ENCODE measurements around the gene SMIM24.
"Not testable (repeated sequence)": the region's sequence is repeated elsewhere in the genome, so short reads cannot be mapped to it uniquely, and the experiment has no call there.

Gene SMIM24

DNA sequence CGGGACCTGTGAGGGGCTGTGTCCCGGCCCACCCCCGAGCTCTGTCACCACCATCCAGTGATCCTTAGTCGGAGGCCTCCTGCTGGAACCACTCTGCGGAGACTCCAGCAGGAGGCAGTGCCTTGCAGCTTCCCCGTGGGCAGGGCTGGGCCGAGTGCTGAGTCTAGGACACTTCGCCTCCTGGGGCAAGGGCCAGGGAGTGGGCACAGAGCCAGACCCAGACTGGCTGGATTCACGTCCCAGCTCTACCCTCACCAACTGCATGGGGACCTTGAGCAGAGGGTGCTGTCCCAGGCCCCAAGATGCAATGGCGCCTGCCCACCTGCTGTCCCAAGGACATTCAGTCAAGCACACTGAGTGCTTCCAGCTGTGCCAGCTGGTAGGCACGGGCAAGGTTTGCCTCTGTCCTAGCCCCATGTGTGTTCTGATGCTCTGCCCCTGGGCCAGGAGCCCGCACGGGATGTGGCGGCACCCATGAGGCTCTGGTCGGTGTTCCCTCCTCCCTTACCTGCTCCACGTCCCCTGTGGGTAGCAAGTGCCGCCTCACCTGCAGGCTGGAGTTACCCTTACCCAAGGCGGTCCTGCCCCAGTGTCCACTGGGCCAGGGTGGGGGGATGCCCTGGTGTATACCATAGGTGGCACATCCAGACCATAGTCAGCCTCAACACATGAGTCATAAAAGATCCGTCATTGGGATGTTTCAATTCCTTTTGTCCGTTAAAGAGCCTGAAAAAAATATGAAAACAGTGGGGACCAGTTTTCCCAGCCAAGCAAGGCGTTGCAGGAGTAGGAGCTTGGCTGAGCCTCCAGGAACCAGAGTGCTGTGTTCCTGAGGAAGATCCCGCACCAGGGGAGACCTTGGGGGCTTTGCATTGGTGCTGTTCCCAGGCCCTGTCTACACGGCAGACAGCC, 33.2 kb upstream of the SMIM24 start:
- DNase-seq: no peak

DNA sequence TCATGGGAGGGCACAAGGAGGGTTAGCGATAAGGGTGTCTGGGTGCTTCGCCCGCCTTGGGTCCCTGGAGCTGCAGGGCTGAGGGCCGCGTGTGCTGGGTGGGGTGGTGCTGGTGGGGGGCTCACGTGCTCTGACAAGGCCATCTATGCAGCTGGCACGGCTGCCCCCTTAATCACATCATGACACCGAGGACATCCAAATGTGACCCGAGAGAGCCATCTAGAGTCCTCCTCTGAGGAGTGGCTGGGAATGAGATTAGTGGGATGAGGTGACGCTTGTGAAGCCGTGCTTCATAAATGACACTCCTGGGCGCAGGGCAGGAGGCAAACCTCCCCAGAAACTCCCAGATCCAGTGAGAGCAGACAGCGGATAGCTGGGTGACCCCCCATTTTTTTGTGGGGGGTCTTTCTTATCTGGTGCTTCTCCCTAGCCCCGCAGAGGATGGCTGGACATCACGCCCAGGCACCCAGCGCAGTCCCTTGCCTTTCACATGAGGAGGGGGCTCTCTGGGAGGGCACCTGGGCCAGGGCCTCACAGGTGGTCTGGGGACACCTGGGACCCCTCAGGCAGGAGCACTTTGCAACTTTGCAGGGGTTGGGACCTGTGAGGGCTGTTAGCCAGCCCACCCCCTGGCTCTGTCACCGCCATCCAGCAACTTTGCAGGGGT, 32.4 kb upstream of the SMIM24 start:
- DNase-seq: no peak

DNA sequence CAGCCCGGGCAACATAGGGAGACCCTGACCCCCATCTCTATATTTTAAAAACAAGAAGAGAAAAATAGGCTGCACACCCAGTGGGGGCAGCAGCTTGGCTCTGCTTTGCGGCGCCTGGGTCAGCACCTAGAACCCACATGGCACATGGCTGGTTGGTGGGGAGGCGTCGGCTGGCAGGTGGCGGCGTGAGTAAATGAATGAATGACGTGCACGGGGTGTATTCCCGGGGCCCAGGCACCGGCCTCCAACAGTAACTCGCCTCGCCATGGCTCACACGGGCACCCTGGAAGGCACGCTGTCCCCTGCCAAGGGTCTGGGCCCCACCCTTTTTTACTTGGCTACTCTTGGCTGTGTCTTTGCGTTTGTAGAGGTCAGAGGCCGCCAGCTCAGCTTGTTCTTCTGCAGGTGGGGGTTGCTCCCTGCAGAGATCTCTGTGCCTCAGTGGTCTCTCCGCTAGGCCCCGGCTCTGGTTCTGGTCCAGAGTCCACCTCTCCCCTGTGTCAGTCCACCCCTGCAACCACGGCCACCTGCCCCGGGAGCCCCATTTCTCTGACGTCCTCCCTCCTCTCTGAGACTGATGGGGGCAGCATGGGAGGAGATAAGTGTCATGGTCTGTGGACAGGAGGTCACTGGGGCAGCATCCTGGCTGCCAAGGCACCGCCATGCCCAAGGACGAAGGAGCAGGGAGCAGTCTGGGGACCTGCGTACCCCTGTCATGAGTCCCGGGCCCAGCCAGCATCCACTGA, 31.4 kb upstream of the SMIM24 start:
- no peak for DNase-seq

DNA sequence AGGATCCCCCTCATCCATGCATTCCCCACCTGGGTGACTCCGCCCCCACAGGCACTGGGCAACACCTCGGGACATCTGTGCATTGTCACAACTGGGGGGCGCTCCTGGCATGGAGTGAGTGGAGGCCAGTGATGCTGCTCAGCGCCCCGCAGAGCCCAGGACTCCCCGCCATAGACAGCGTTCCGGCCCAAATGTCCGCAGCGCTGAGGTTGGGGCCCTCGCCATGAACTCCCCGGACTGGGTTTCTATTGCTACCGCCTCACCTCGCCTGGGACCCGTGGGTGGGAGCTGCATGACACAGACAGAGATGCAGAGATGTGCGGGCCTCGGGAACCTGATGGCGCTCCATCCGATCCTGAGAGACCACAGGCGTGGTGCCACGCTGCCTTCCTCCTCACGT, 30.4 kb upstream of the SMIM24 start:
- DNase-seq: no peak

DNA sequence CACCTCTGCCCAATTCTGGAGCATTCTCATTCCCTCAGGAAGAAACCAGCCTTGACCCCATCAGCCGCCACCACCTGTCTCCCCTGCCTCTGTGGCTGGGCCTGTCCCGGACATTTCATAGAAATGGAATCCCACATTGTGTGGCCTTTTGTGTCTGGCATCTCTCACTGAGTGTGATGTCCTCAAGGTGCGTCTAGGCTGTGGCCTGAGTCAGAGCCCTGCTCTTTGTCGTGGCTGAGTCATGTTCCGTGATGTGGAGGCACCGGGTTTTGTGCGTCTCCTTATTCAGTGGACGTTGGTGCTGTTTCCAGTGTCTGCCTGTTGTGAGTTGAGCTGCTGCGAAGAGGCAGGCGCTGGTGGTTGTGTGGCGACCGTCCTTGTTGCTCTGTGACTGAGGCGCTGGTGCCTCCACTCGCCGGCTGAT, 29.3 kb upstream of the SMIM24 start:
- DNase-seq: no peak

DNA sequence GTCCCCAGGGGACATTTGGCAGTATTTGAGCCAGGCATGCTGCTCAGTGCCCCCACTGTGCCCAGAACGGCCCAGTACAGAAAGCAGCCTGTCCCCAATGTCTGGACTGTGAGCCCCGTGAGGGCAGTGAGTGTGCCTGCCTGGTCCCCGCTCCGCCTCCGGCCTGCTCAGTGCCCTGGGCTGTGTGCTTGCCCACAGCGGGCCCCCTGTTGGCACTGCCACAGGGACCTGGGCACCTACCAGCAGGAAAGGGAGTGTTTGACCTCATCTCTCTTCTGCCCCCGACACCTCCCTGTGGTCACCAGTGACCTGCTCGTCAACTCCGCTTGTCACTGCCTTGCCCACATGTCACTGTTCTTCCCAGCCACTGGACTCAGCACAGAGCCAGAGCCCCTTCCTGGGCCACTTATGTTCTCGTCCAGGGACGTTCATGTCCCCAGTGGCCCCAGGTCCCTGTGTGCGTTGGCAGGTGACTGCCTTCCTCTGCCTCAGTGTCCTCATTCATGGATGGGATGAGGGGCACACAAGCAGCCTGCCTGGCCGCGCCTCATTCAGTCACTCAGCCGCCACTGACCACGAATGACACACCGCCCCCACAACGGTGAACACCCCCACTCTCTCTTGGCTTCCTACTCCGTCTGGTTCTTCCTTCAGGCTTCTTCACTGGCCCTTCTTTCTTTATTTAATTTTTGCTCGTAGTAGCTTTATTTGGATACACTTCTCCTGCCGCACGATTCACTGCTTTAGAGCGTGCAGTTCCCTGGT, 28.6 kb upstream of the SMIM24 start:
- DNase-seq: no peak

DNA sequence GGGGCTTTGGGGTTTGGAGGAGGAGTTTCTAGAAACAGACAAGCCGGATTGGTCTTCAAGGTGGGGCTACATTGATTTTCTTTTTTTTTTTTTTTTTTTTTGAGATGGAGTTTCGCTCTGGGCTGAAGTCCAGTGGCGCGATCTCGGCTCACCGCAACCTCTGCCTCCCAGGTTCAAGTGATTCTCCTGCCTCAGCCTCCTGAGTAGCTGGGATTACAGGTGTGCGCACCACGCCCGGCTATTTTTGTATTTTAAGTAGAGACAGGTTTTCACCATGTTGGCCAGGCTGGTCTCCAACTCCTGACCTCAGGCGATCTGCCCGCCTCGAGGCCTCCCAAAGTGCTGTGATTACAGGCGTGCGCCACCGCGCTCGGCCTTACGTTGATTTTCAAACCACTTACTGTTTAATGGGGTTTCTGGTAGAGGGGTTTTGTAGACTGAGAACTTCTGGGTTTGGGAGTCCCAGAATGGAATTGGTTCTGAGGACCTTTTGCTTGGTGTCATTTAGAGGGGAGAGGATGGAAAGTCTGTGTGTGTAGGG, 27.9 kb upstream of the SMIM24 start:
- not testable (repeated sequence) for DNase-seq

DNA sequence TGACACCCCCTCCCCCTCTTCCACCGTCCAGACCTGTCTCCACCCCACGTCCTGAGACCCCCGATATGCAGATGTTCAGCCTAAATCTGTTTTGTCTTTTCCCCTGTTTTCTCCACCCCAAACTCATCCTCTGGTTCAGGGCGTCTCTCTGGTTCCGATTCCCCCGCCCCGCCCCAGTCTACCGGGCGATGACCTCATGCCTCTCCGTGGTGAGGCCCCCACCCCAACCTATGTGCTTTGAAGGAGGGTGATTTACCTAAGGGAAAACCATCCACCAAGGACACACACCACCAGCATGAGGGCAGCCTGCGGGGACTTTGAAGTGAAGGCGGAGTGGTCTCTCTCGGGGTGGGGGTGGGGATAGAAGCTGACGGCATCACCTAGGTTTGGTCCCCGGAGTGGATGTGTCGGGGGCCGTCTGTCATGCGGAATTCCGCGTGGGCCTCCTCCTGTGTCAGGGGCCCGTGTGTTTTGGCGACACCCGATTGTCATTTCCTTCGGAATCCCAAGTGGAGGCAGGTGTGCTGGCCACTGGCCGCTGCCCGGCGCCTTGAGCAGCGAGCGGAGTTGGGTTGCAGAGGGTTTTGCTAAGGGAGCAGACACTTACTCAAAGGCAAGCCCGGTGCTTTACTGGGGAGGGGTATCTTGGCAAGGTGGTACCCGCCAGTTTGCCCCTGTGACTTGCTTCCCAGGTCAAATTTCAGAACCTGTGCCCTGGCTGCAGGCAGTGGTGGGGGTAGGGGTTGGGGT, 27.2 kb upstream of the SMIM24 start:
- DNase-seq: peak; percentile 36

DNA sequence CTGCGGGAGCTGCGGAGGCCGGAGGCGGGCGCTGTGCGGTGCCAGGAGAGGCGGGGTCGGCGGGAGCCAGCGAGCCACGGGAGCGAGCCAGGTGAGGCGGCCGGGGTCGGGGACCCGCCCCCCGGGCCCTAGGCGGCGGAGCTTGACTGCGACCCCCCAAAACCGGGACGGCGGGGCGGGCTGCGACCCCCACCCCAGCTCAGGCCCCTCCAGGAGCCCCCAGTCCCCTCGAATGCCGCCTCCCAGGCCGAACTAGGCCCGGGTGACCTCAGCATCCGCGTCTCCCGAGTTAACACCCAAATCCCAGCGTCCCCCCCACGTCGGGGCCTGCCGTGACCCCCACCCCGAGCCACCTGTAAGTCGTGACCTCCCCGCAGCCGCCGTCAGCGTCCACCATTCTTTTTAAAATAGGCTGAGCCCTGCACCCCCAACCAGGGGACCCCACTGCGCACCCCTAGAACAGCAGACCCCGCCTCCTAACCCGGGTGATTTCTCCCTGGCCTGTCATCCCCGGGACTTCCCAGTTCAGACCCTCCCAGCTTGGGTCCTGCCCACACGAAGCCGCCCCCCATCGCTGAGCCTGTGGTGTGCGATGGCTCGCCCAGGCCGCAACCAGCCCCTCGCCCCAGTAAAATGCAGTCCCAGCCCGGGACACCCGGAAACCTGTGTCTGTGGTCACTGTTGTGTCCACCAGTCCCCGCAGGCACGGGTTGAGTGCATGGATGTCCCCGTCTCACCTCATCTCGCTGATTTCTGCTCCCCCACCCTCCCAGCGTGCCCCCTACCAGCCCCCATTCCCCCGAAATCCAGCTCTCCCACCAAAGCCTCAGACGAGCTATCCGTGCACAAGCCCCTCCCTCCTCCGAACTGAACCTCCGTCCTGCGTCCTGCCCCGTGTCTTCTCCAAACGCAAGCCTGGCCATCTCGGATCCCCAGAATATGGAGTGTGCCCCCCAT, 26.3 kb upstream of the SMIM24 start:
- DNase-seq: no peak

DNA sequence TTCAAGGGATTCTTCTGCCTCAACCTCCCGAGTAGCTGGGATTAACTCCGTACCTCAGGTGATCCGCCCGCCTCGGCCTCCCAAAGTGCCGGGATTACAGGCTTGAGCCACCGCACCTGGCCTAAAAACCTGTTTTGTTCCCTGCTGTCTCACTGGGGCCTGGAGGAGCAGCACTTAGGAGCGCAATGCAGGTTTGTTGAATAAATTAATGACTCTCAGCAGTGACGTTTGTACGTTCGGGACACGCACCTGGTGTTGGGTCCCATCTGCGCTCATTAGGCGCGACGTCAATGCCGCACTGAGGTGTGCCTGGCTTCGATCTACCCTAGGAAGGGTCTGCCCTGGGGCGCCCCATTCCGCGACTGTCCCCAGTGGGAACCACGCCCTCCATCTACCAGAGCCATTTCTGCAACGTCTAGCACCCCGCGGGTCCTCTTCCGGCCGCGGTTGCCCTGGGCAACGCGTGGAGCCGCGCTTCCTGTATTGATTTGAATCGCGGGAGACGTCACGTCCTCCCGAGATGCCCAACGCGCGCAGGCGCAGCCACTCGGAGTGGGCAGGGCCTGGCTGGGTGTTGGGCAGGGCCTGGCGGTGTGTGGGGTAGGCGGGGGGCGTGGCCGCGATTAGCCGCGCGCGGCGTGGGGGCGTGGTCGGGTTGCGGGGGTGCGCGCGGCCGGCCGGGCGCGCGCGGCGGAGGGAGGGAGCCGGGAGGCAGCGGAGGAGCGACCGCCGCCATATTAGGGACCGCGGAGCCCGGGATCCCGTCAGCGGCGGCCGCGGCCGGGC, 25.5 kb upstream of the SMIM24 start, which contains the start of gene FZR1:
Gene FZR1 (plus strand): TSS at position 714 of the 786 bp plus-strand sequence. CDS start 16,679 bp downstream, outside the sequence.
- DNase-seq: peak; percentile 97

DNA sequence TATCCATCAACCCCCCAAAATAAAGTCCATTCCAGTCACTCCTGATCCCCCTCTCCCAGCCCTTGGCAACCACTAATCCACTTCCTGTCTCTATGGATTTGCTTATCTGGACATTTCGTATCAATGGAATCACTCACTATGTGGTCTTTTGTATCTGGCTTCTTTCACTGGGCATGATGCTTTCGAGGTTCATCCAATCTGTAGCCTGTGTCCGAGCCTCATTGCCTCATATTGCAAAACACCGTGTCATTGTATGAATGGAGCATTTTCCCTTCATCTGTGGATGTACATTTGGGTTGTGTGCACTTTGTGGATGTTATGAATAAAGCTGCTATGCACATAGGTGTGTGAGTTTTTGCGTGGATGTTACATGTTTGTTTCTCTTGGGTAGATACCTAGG, 24.4 kb upstream of the SMIM24 start:
- DNase-seq: no peak

DNA sequence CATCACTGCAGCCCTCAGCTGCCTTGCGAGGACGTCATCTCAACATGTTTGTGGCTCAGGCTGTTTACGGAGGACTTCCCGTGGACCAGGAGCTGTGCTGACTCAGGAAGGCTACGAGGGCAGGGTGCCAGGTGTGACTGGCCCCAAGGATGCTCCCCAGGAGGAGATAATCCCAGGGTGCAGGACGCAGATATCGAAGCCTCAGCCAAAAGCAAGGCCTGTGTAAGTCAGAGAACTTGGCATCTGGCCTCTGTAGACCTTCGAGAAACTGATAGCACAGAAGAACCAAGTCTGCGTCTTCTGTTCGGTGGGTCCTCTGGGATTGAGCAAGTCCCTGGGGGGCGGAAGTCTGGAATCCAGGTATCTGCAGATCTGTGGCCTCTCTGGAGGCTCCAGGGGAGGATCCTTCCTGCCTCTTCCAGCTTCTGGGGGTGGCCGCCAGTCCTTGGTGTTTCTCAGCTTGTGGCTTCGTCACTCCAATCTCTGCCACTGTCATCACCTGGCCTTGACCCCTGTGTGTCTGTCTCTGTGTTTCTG, 22.8 kb upstream of the SMIM24 start:
- no peak for DNase-seq

DNA sequence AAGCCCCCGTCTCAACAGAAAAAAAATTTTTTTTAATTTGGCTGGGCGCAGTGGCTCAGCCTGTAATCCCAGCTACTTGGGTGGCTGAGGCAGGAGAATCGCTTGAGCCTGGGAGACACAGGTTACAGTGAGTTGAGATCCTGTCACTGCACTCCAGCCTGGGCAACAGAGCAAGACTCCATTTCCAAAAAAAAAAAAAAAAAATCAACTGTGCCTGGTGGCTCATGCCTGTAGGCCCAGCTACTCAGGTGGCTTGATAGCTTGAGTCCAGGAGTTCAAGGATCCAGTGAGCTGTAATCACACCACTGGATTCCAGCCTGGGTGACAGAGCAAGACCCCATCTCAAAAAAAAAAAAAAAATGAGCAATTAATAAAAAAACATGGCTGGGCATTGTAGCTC, 21.5 kb upstream of the SMIM24 start:
- no peak for DNase-seq

DNA sequence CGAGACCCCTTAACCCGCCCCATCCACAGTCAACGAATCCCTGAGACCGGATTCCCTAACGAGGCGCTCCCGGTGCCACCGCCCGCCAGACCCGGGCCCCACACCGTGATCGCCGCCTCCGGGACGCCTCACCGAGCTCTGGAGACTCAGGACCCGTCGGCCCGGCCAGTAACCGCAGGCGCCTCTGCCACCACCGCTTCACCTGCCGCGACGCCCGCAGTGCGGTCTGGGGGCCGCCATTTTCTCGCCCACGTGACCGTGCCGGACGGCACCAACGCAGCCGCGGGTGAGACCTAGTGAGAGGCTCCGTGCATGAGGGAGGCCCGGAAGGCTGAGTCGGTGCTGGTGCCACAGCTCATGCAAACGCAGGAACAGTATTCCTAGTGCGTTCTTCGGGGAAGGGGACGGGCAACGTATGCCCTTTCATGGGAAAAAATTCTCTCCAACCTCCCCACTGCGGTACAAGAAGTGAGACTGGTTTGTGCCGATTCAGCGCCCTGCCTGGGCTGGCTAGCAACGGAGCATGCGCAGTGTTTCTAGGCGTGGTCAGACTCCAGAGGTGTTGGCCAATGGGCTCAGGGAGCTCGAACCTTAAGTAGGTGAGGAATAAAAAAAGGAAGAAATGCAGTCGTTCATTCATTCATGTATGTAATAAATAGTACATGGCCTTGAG, 20.2 kb upstream of the SMIM24 start, which contains the start of gene DOHH:
Gene DOHH (minus strand): TSS at position 246 of the 673 bp plus-strand sequence. CDS start 3,860 bp downstream, outside the sequence.
- peak; percentile 98 for DNase-seq

DNA sequence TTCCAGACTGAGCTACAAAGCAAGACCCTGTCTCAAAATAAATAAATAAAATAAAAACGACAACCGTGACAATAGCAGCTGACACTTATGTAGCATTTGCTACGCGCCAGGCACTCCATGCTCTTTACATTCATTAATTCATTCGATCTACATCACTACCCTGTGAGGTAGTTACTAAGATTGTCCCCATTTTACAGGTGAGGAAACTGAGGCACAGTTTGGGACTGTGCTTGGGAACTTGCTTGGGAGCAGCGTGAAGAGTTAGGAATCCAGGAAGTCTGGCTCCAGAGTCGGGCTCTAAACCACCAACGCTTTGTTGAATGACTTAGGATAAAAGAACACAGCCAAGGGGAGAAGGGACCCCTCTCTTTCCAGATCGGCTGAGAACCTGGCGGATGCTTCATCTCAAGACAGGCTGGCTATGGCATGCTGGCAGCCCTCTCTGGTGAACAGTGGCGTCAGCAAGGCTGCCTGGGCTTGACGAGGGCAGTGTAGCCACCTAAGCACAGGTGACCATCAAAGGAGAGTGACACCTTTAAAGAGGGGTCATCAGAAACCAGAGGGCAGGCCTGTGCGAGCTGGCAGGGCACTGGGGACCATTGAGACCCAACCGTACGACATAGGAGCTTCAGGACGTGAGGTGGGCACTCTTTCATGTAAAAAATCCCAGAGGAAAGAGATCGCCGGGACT, 19.6 kb upstream of the SMIM24 start:
- DNase-seq: no peak

DNA sequence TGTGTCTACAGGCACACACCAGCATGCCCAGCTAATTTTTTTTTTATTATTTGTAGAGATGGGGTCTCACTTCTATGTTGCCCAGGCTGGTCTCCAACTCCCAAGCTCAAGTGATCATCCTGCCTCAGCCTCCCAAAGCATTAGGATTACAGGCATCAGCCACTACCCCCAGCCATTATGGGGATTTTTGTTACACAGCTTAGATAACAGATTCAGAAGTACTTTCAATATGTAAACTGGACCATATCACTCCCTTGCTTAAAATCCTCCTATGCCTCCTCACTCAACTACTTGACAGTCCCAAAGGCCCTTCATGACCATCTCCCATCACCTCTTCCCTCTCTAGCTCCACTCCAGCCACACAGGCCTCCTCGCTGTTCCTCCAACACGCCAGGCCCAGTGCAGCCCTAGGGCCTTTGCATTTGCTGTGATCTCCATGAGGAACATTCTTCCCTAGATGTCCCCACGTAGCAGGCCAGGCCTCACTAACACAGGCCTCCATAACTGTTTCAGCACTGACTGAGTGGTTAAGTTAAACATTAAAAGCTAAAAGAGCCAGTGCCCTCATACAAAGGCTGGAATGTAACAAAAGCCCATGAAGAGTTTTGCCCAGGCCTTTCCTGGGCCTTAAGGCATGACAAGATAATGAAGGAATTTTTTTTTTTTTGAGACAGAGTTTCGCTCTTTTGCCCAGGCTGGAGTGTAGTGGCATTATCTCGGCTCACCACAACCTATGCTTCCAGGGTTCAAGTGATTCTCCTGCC, 17.6 kb upstream of the SMIM24 start:
- DNase-seq: no peak

Measured in retina (tissue), 1 donor.